ENCODE results near the gene SERPINA10.
"Not testable (repeated sequence)": the region's sequence is repeated elsewhere in the genome, so short reads cannot be mapped to it uniquely, and the experiment has no call there.

Gene SERPINA10

GRCh38 chr14:94278731-94279130 lies 14.3 kb downstream of the SERPINA10 start:
- 93% methylated on average over 2 of the region's 2 CpGs for WGBS
- no peak overlapping the region for H3K4me3 ChIP-seq (ENCODE audit: low read length)
- H3K9me3 ChIP-seq (ENCODE audit: insufficient read depth, low read depth, low read length) = no peaks in the 10 kb centered on the region

GRCh38 chr14:94276898-94277561 lies 16.0 kb downstream of the SERPINA10 start:
- WGBS = 92% methylated on average over 11 of the region's 11 CpGs
- H3K9me3 ChIP-seq (ENCODE audit: insufficient read depth, low read depth, low read length); H3K27ac ChIP-seq (ENCODE audit: low read depth, low read length): not testable (repeated sequence)

More at GRCh38 chr14:94278731-94279130, 14.3 kb downstream of the SERPINA10 start:
- Histone ChIP-seq H3K27me3 (ENCODE audit: insufficient read depth, low read length) (no peaks in the 10 kb centered on the region), H3K27ac (ENCODE audit: low read depth, low read length) (no peak overlapping the region), H3K4me1 (ENCODE audit: insufficient read depth, low read length) (peaks cover 5% of the 10 kb centered on the region; the same call in 1 of the 2 replicates), H3K36me3 (ENCODE audit: insufficient read depth, low read length) (no peaks in the 10 kb centered on the region), H3K9ac (ENCODE audit: low read depth, low read length) (no peak overlapping the region)

GRCh38 chr14:94269156-94269555 lies 23.9 kb downstream of the SERPINA10 start:
- Histone ChIP-seq H3K36me3 (ENCODE audit: insufficient read depth, low read length) (peaks cover 8% of the 10 kb centered on the region; the same call in 1 of the 2 replicates), H3K27ac (ENCODE audit: low read depth, low read length) (no peak overlapping the region), H3K4me1 (ENCODE audit: insufficient read depth, low read length) (no peaks in the 10 kb centered on the region), H3K27me3 (ENCODE audit: insufficient read depth, low read length) (no peaks in the 10 kb centered on the region), H3K9ac (ENCODE audit: low read depth, low read length) (no peak overlapping the region), H3K9me3 (ENCODE audit: insufficient read depth, low read depth, low read length) (no peaks in the 10 kb centered on the region), H3K4me3 (ENCODE audit: low read length) (no peak overlapping the region)
- WGBS = 88% methylated on average over 10 of the region's 10 CpGs

More at GRCh38 chr14:94276898-94277561, 16.0 kb downstream of the SERPINA10 start:
- not testable (repeated sequence) for H3K27me3 ChIP-seq (ENCODE audit: insufficient read depth, low read length); H3K4me3 ChIP-seq (ENCODE audit: low read length); H3K36me3 ChIP-seq (ENCODE audit: insufficient read depth, low read length); H3K9ac ChIP-seq (ENCODE audit: low read depth, low read length); H3K4me1 ChIP-seq (ENCODE audit: insufficient read depth, low read length)

GRCh38 chr14:94268582-94268981 lies 24.5 kb downstream of the SERPINA10 start:
- not testable (repeated sequence) for H3K9me3 ChIP-seq (ENCODE audit: insufficient read depth, low read depth, low read length); H3K36me3 ChIP-seq (ENCODE audit: insufficient read depth, low read length); H3K9ac ChIP-seq (ENCODE audit: low read depth, low read length); H3K4me3 ChIP-seq (ENCODE audit: low read length); H3K4me1 ChIP-seq (ENCODE audit: insufficient read depth, low read length); H3K27me3 ChIP-seq (ENCODE audit: insufficient read depth, low read length); H3K27ac ChIP-seq (ENCODE audit: low read depth, low read length)
- WGBS = 95% methylated on average over 5 of the region's 7 CpGs

GRCh38 chr14:94267352-94267751 lies 25.7 kb downstream of the SERPINA10 start:
- Histone ChIP-seq H3K27ac (ENCODE audit: low read depth, low read length) (no peak overlapping the region), H3K4me1 (ENCODE audit: insufficient read depth, low read length) (no peaks in the 10 kb centered on the region), H3K9me3 (ENCODE audit: insufficient read depth, low read depth, low read length) (peaks cover 3% of the 10 kb centered on the region; the same call in 1 of the 2 replicates), H3K27me3 (ENCODE audit: insufficient read depth, low read length) (no peaks in the 10 kb centered on the region), H3K4me3 (ENCODE audit: low read length) (no peak overlapping the region), H3K36me3 (ENCODE audit: insufficient read depth, low read length) (peaks cover 9% of the 10 kb centered on the region; the same call in 1 of the 2 replicates), H3K9ac (ENCODE audit: low read depth, low read length) (no peak overlapping the region)
- WGBS = no CpG with 5 or more reads among the region's 1 CpG

- H3K4me1 ChIP-seq (ENCODE audit: insufficient read depth, low read length); H3K9ac ChIP-seq (ENCODE audit: low read depth, low read length); H3K27ac ChIP-seq (ENCODE audit: low read depth, low read length); H3K4me3 ChIP-seq (ENCODE audit: low read length); H3K27me3 ChIP-seq (ENCODE audit: insufficient read depth, low read length): not testable (repeated sequence)
- Histone ChIP-seq H3K36me3 (ENCODE audit: insufficient read depth, low read length) (peaks cover 27% of the 10 kb centered on the region), H3K9me3 (ENCODE audit: insufficient read depth, low read depth, low read length) (peaks cover 15% of the 10 kb centered on the region; the same call in 1 of the 2 replicates)
- WGBS = 68% methylated on average over 2 of the region's 3 CpGs
Measured at GRCh38 chr14:94264195-94264594, 28.9 kb downstream of the SERPINA10 start.

GRCh38 chr14:94244182-94244581 lies 48.9 kb downstream of the SERPINA10 start:
- H3K4me1 ChIP-seq (ENCODE audit: insufficient read depth, low read length) = no peaks in the 10 kb centered on the region
- no peaks in the 10 kb centered on the region for H3K27me3 ChIP-seq (ENCODE audit: insufficient read depth, low read length)
- peaks cover 27% of the 10 kb centered on the region; the same call in 1 of the 2 replicates for H3K36me3 ChIP-seq (ENCODE audit: insufficient read depth, low read length)
- WGBS = 97% methylated on average over 1 of the region's 2 CpGs
- H3K9me3 ChIP-seq (ENCODE audit: insufficient read depth, low read depth, low read length) = no peaks in the 10 kb centered on the region
- no peak overlapping the region for H3K9ac ChIP-seq (ENCODE audit: low read depth, low read length)
- no peak overlapping the region for H3K27ac ChIP-seq (ENCODE audit: low read depth, low read length)
- H3K4me3 ChIP-seq (ENCODE audit: low read length) = no peak overlapping the region

GRCh38 chr14:94239406-94239805 lies 53.7 kb downstream of the SERPINA10 start:
- 100% methylated on average over 2 of the region's 2 CpGs for WGBS

GRCh38 chr14:94237983-94238382 lies 55.1 kb downstream of the SERPINA10 start:
- Histone ChIP-seq H3K27ac (ENCODE audit: low read depth, low read length) (no peak overlapping the region), H3K36me3 (ENCODE audit: insufficient read depth, low read length) (peaks cover 16% of the 10 kb centered on the region), H3K9ac (ENCODE audit: low read depth, low read length) (no peak overlapping the region), H3K27me3 (ENCODE audit: insufficient read depth, low read length) (no peaks in the 10 kb centered on the region), H3K4me3 (ENCODE audit: low read length) (no peak overlapping the region), H3K9me3 (ENCODE audit: insufficient read depth, low read depth, low read length) (no peaks in the 10 kb centered on the region), H3K4me1 (ENCODE audit: insufficient read depth, low read length) (no peaks in the 10 kb centered on the region)
- WGBS = 87% methylated on average over 4 of the region's 4 CpGs

More at GRCh38 chr14:94239406-94239805, 53.7 kb downstream of the SERPINA10 start:
- no peaks in the 10 kb centered on the region for H3K9me3 ChIP-seq (ENCODE audit: insufficient read depth, low read depth, low read length)
- H3K9ac ChIP-seq (ENCODE audit: low read depth, low read length) = no peak overlapping the region
- H3K27ac ChIP-seq (ENCODE audit: low read depth, low read length) = no peak overlapping the region
- H3K4me1 ChIP-seq (ENCODE audit: insufficient read depth, low read length) = no peaks in the 10 kb centered on the region
- no peaks in the 10 kb centered on the region for H3K27me3 ChIP-seq (ENCODE audit: insufficient read depth, low read length)
- H3K36me3 ChIP-seq (ENCODE audit: insufficient read depth, low read length) = peaks cover 11% of the 10 kb centered on the region; the same call in 1 of the 2 replicates
- no peak overlapping the region for H3K4me3 ChIP-seq (ENCODE audit: low read length)

GRCh38 chr14:94237046-94237445 lies 56.0 kb downstream of the SERPINA10 start:
- H3K9me3 ChIP-seq (ENCODE audit: insufficient read depth, low read depth, low read length) = no peaks in the 10 kb centered on the region
- no peak overlapping the region for H3K4me3 ChIP-seq (ENCODE audit: low read length)
- peaks cover 16% of the 10 kb centered on the region for H3K36me3 ChIP-seq (ENCODE audit: insufficient read depth, low read length)
- no peak overlapping the region for H3K9ac ChIP-seq (ENCODE audit: low read depth, low read length)
- H3K27me3 ChIP-seq (ENCODE audit: insufficient read depth, low read length) = no peaks in the 10 kb centered on the region
- no peak overlapping the region for H3K27ac ChIP-seq (ENCODE audit: low read depth, low read length)
- no peaks in the 10 kb centered on the region for H3K4me1 ChIP-seq (ENCODE audit: insufficient read depth, low read length)
